GM23338 (cell line): ENCODE data around the gene RNLS. TPM values are rescaled to one million over a fixed set of nuclear protein-coding genes. Genes with fewer than 3 reads are reported as not detected.

Experiments used
- ATAC-seq: fragments of 200-7000 bp; cut with Tn5 transposase; 3 replicates; pipeline ENCODE4 v1.9.1; 2020
- DNase-seq: peaks from one replicate; pipeline ENCODE4 v3.0.0-alpha.2; 2015; ENCODE audit warnings: low spot score
- H2AFZ ChIP-seq: fragments of 200-600 bp; sonication (generic); 2 replicates; pipeline ENCODE4 v1.8.0; 2016; ENCODE audit warnings: antibody characterized with exemption, mild to moderate bottlenecking, moderate library complexity
- H3F3A ChIP-seq: fragments of 200-600 bp; sonication (generic); replicated peaks from 2 replicates; pipeline ENCODE4 v1.8.0; 2017; ENCODE audit warnings: antibody characterized with exemption, mixed run types, low read depth
- H3K27ac ChIP-seq: fragments of 200-600 bp; sonication (generic); 2 replicates; pipeline ENCODE4 v1.6.1; 2016; ENCODE audit warnings: low read depth
- H3K27me3 ChIP-seq: fragments of 200-600 bp; sonication (generic); 2 replicates; pipeline ENCODE4 v1.8.0; 2016; ENCODE audit warnings: mild to moderate bottlenecking, mixed run types, moderate library complexity; ENCODE audit not compliant: insufficient read depth
- H3K36me3 ChIP-seq: fragments of 200-600 bp; sonication (generic); 2 replicates; pipeline ENCODE4 v1.8.0; 2016; ENCODE audit warnings: mild to moderate bottlenecking; ENCODE audit not compliant: insufficient read depth
- H3K4me1 ChIP-seq: fragments of 200-600 bp; sonication (generic); 2 replicates; pipeline ENCODE4 v1.8.0; 2016; ENCODE audit warnings: mild to moderate bottlenecking, moderate library complexity; ENCODE audit not compliant: insufficient read depth
- H3K4me2 ChIP-seq: fragments of 200-600 bp; sonication (generic); 2 replicates; pipeline ENCODE4 v1.7.1; 2017; ENCODE audit warnings: mixed run types
- H3K4me3 ChIP-seq: fragments of 200-600 bp; sonication (generic); 2 replicates; pipeline ENCODE4 v1.6.1; 2016; ENCODE audit warnings: mixed run types
- H3K79me2 ChIP-seq: fragments of 200-600 bp; sonication (generic); replicated peaks from 2 replicates; pipeline ENCODE4 v1.8.0; 2017; ENCODE audit warnings: mild to moderate bottlenecking; ENCODE audit not compliant: insufficient read depth
- H3K9me2 ChIP-seq: fragments of 200-600 bp; sonication (generic); 2 replicates; pipeline ENCODE4 v1.8.0; 2017; ENCODE audit not compliant: insufficient read depth
- H4K20me1 ChIP-seq: fragments of 200-600 bp; sonication (generic); replicated peaks from 2 replicates; pipeline ENCODE4 v1.8.0; 2017; ENCODE audit warnings: mild to moderate bottlenecking; ENCODE audit not compliant: insufficient read depth
- H3K27ac Mint-ChIP-seq: 2 replicates; pipeline ENCODE4 v1.8.0; 2020; ENCODE audit warnings: inconsistent platforms, mild to moderate bottlenecking, moderate library complexity, mixed read lengths
- H3K27me3 Mint-ChIP-seq: 3 replicates; pipeline ENCODE4 v1.8.0; 2022; ENCODE audit warnings: low read depth, mild to moderate bottlenecking, moderate library complexity, mixed read lengths, inconsistent platforms; ENCODE audit not compliant: insufficient read depth, poor library complexity
- H3K36me3 Mint-ChIP-seq: 3 replicates; pipeline ENCODE4 v1.8.0; 2021; ENCODE audit warnings: low read depth, mild to moderate bottlenecking, inconsistent platforms, moderate library complexity, mixed read lengths
- H3K4me1 Mint-ChIP-seq: 3 replicates; pipeline ENCODE4 v1.8.0; 2020; ENCODE audit warnings: mild to moderate bottlenecking, inconsistent platforms, mixed read lengths
- H3K4me3 Mint-ChIP-seq: 3 replicates; pipeline ENCODE4 v1.8.0; 2021; ENCODE audit warnings: moderate library complexity, mild to moderate bottlenecking, inconsistent platforms, mixed read lengths
- H3K9me3 Mint-ChIP-seq: 3 replicates; pipeline ENCODE4 v1.8.0; 2020; ENCODE audit warnings: moderate library complexity, mild to moderate bottlenecking, inconsistent platforms, mixed read lengths
- CREB1 ChIP-seq: fragments of 250-450 bp; sonication (Bioruptor Pico); IDR thresholded peaks from 2 replicates; pipeline ENCODE4 v1.5.0; 2020; ENCODE audit warnings: low read depth, mild to moderate bottlenecking, moderate library complexity
- ETS1 ChIP-seq: IDR thresholded peaks from 2 replicates; pipeline ENCODE4 v1.6.1; 2016; ENCODE audit warnings: antibody characterized with exemption
- EZH2 ChIP-seq: fragments of 200-600 bp; sonication (generic); IDR thresholded peaks from one replicate; pipeline ENCODE4 v1.8.0; 2017; ENCODE audit warnings: antibody characterized with exemption, mild to moderate bottlenecking, low read depth; ENCODE audit not compliant: unreplicated experiment
- EZH2phosphoT487 ChIP-seq: fragments of 200-600 bp; sonication (generic); IDR thresholded peaks from one replicate; pipeline ENCODE4 v1.8.1; 2018; ENCODE audit warnings: antibody characterized with exemption; ENCODE audit not compliant: unreplicated experiment
- JUNB ChIP-seq: IDR thresholded peaks from one replicate; pipeline ENCODE4 v1.6.1; 2016; ENCODE audit warnings: antibody characterized with exemption; ENCODE audit not compliant: unreplicated experiment
- NANOG ChIP-seq: IDR thresholded peaks from 2 replicates; pipeline ENCODE4 v1.6.1; 2016; ENCODE audit warnings: antibody characterized with exemption, borderline replicate concordance
- POLR2AphosphoS5 ChIP-seq: IDR thresholded peaks from 2 replicates; pipeline ENCODE4 v1.6.1; 2016; ENCODE audit warnings: antibody characterized with exemption, low read depth
- REST ChIP-seq: IDR thresholded peaks from one replicate; pipeline ENCODE4 v1.6.1; 2018; ENCODE audit warnings: antibody characterized with exemption; ENCODE audit not compliant: unreplicated experiment
- STAT1 ChIP-seq: IDR thresholded peaks from one replicate; pipeline ENCODE4 v1.6.1; 2016; ENCODE audit warnings: antibody characterized with exemption; ENCODE audit not compliant: unreplicated experiment
- ZNF114 ChIP-seq: fragments of 250-450 bp; sonication (Bioruptor Pico); IDR thresholded peaks from 2 replicates; pipeline ENCODE4 v1.5.0; 2020; ENCODE audit warnings: mild to moderate bottlenecking, moderate library complexity
- ZNF331 ChIP-seq: fragments of 250-450 bp; sonication (Bioruptor Pico); IDR thresholded peaks from 2 replicates; pipeline ENCODE4 v1.5.0; 2020; ENCODE audit warnings: low read depth, mild to moderate bottlenecking, moderate library complexity
- polyA plus RNA-seq: library from polyadenylated mRNA; unstranded; fragments of >200 nt; fragmentation: Nextera tagmentation; extraction: Ambion mirVana; gene quantifications from 2 replicates; pipeline ENCODE4 v1.2.1, GENCODE V29; 2016
- total RNA-seq: library from RNA; depleted of rRNA; stranded (reverse); fragments of >200 nt; shearing (Covaris generic); gene quantifications from 2 replicates; pipeline ENCODE4 v1.2.3, GENCODE V29; 2014
- TF ChIP-seq, protein P1 (sequence below), 2 experiments: fragments of 200-600 bp in 1 of 2; sonication (generic) in 1 of 2; conservative IDR thresholded peaks; 2 replicates each; pipeline versions ENCODE4 v1.5.1 to v1.6.1; 2016 to 2017; ENCODE audit warnings: antibody characterized with exemption in 2 of 2, low read depth in 2 of 2, mild to moderate bottlenecking in 2 of 2, moderate library complexity in 1 of 2

RNLS gene
- total and polyA plus RNA-seq, 2 experiments from 2014 or later, result 8.8 to 15.2 TPM

- TF ChIP-seq CREB1 (no peak), ZNF114 (no peak), NANOG (no peak), EZH2phosphoT487 (no peak), STAT1 (no peak), EZH2 (no peak), ETS1 (no peak), JUNB (no peak), POLR2AphosphoS5 (no peak), ZNF331 (CRISPR knock-in tag) (no peak)
- TF ChIP-seq, protein P1, sequence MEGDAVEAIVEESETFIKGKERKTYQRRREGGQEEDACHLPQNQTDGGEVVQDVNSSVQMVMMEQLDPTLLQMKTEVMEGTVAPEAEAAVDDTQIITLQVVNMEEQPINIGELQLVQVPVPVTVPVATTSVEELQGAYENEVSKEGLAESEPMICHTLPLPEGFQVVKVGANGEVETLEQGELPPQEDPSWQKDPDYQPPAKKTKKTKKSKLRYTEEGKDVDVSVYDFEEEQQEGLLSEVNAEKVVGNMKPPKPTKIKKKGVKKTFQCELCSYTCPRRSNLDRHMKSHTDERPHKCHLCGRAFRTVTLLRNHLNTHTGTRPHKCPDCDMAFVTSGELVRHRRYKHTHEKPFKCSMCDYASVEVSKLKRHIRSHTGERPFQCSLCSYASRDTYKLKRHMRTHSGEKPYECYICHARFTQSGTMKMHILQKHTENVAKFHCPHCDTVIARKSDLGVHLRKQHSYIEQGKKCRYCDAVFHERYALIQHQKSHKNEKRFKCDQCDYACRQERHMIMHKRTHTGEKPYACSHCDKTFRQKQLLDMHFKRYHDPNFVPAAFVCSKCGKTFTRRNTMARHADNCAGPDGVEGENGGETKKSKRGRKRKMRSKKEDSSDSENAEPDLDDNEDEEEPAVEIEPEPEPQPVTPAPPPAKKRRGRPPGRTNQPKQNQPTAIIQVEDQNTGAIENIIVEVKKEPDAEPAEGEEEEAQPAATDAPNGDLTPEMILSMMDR (conservative IDR thresholded peaks at IDR 0.05; ENCODE audit: low read depth in 2 of 2), result no peak
- no peaks in the 10 kb centered on the region for H4K20me1 ChIP-seq
- ATAC-seq (no peak), DNase-seq (no peak)
- no peaks in the 10 kb centered on the region for H3K36me3 ChIP-seq
- H3K27ac Mint-ChIP-seq, result no peak overlapping the region
- H3K4me1 ChIP-seq, result peaks cover 6% of the 10 kb centered on the region; the same call in 1 of the 2 replicates
- H3F3A ChIP-seq, result no peaks in the 10 kb centered on the region
- no peak overlapping the region for H3K4me3 Mint-ChIP-seq
- no peak overlapping the region for H2AFZ ChIP-seq
- H3K27me3 Mint-ChIP-seq, result peaks cover 1% of the 10 kb centered on the region
- H3K36me3 Mint-ChIP-seq, result no peaks in the 10 kb centered on the region
- H3K9me2 ChIP-seq, result no peaks in the 10 kb centered on the region
- no peak overlapping the region for H3K4me3 ChIP-seq
- H3K27me3 ChIP-seq, result no peaks in the 10 kb centered on the region
- H3K9me3 Mint-ChIP-seq, result peaks cover 9% of the 10 kb centered on the region; the same call in 1 of the 3 replicates
- no peaks in the 10 kb centered on the region for H3K79me2 ChIP-seq
- no peak overlapping the region for H3K4me2 ChIP-seq
- H3K4me1 Mint-ChIP-seq, result no peaks in the 10 kb centered on the region; the same call in 1 of the 3 replicates
- no peak overlapping the region for H3K27ac ChIP-seq
Measured at GRCh38 chr10:88624840-88625239, 41.7 kb upstream of the RNLS start.

DNA sequence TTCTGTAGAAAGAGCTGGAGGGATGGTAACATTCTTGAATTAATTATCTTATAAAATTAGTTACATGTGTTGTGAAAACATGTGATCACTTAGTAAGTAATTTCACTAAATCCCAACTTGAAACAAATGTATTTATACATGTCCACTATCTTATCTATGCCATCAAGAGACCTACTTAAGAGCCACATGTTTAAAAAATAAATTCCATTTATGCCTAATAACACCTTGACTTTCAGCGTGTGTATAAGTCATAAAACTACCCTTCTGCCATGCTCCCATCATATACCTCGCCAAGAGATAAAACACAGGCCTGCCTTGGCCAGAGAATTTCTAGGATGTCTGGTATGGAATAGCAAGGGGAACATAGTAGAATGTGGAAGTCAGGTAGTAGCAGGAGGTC is 40.7 kb upstream of the RNLS start:
- Histone ChIP-seq H3K27me3 (no peaks in the 10 kb centered on the region), H3K27ac (no peak overlapping the region), H3K4me3 (no peak overlapping the region), H3K4me1 (peaks cover 6% of the 10 kb centered on the region; the same call in 1 of the 2 replicates), H3F3A (no peaks in the 10 kb centered on the region), H3K9me2 (no peaks in the 10 kb centered on the region), H4K20me1 (no peaks in the 10 kb centered on the region), H3K4me2 (no peak overlapping the region), H3K79me2 (no peaks in the 10 kb centered on the region), H2AFZ (no peak overlapping the region), H3K36me3 (no peaks in the 10 kb centered on the region)
- H3K9me3 Mint-ChIP-seq, result peaks cover 9% of the 10 kb centered on the region; the same call in 1 of the 3 replicates
- H3K4me3 Mint-ChIP-seq, result no peak overlapping the region
- H3K27me3 Mint-ChIP-seq, result peaks cover 1% of the 10 kb centered on the region
- H3K36me3 Mint-ChIP-seq, result no peaks in the 10 kb centered on the region
- no peaks in the 10 kb centered on the region; the same call in 1 of the 3 replicates for H3K4me1 Mint-ChIP-seq
- no peak overlapping the region for H3K27ac Mint-ChIP-seq
- no peak for DNase-seq
- no peak for ATAC-seq
- TF ChIP-seq EZH2phosphoT487, result no peak
- no peak for TF ChIP-seq ZNF114
- TF ChIP-seq REST, result no peak
